ENCODE measurements around the gene UAP1L1.
A peak's percentile ranks its signal among the peaks of the same experiment; 100 is the strongest.

Gene UAP1L1

DNA sequence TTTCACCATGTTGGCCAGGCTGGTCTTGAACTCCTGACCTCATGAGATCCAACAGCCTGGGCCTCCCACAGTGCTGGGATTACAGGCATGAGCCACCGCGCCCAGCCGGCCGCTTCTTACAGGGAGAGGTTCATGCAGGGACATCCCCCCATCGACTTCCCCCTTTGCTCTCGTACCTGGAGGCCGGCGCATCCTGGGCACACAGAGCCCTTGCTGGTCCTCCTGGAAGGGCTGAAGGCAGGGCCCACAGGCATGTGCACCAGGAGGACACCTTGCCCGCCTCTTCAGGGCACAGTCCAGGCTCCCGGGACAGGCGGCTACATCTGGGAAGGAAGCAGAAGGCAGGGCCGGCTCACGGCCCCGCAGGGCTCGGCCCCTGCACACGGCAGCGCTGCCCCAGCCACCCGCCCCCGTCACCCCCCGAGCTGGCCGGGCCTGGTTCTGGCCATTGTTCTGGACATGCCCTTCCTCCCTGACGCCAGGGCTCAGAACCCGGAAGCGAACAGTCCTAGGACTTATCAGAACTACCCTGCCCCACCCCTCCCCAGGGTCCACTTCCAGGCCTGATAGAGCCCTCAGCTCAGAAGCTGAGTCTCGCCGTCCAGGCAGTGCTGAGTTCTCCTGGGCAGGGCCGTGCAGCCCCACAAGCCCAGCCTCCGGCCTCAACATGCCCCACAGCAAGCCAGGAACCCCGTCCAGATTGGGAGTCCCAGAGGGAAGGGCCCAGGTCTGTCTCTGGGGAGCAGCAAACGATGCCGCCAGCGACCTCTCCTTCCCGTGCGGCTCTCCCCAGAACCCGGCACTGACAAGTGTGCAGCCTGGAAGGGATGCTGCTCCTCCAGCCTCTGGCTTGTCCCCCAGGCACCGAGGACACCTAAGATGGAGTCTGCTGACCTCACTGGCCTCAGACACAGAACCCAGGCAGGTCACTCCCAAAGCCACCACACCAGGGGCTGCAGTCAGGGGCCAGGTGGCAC is 34.3 kb upstream of the UAP1L1 start:
- no peak for DNase-seq

DNA sequence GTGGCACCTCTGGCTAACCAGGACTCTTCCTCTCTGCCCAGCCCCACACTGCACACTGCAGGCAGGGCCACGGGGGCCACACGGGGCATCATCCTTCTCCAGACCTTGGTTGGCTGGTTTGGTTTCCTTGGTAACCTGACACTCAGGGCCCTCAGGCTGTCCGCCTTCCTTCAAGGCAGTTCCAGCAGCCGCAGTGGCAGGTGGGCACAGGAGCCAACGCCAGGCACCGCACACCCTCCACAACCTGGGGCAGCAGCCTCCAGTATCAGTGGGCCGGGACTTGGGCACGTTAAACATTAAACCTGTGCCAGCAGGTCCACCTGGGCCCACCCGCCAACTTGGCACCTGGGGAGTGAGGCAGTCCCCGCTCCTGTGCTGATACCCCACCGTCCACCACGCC is 33.3 kb upstream of the UAP1L1 start:
- no peak for DNase-seq

DNA sequence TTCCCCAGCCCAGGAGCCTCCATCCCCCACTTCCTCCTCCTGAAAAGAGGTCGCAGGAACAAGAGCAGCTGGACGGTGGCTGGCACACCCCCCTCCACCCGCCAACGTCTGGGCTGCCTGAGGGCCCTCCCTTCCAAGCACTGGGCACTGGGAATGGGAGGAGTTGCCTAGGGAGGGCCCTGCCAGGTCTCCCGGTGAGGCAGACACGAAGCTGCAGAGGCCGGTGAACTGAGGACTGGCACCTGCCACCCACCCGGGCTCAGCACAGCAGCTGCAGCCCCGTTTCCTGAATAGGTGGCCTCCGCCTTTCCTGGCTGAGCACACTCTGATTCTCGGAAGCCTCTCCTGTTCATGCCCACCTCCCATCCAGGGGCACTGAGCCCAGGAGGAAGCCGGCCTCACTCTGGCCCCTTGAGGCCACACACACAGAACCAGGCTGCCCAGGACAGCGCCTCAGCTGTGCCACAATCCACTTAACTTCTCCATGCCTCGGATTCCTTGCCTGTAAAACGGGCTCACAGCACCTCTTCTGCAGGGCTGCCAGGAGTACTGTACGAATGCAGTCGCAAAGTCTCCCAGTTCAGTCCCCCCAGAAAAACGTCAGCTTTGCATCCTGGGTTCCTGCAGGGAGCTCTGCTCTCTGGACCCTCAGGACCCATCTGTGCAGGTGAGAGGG is 32.7 kb upstream of the UAP1L1 start:
- DNase-seq, result peak in 2 of 4 experiments; percentile 21 to 32

DNA sequence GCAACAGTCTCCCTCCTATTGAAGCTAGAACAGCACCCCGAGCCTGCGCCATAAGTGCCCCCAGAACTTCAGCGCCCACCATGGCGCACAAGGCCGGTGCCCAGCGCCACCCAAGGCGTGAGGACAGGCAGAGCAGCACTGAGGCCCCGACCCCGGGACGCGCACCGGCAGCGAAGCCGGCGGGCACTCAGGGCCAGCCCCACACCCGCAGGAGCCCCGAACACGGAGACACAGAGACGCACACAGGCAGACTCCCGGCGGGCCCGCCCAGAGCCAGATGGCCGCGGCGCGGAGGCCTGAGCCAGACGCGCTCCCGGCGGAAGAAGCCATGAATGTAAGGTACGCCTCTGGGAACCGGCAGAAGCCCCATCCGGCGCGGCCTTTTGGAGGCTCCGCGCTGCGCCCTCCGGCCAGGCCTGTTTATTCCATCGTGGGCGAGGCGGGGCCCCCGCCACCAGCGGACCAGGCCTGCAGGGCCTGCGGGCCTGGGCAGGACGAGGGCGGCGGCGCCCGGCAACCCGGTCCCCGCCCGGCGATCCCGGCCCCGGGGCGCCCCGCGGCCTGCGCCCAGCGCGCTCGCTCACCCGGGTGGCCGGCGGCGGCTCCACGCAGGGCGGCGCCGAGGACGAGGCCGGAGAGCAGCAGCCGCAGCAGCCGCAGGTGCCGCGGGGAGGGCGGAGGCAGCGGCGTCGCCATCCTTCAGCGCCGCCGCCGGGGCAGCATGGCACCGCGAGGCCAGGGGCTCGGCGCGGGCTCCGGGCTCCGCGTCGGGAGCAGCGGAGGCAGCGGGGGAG is 31.8 kb upstream of the UAP1L1 start:
- DNase-seq, result peak in 2 of 4 experiments; percentile 37 to 42

DNA sequence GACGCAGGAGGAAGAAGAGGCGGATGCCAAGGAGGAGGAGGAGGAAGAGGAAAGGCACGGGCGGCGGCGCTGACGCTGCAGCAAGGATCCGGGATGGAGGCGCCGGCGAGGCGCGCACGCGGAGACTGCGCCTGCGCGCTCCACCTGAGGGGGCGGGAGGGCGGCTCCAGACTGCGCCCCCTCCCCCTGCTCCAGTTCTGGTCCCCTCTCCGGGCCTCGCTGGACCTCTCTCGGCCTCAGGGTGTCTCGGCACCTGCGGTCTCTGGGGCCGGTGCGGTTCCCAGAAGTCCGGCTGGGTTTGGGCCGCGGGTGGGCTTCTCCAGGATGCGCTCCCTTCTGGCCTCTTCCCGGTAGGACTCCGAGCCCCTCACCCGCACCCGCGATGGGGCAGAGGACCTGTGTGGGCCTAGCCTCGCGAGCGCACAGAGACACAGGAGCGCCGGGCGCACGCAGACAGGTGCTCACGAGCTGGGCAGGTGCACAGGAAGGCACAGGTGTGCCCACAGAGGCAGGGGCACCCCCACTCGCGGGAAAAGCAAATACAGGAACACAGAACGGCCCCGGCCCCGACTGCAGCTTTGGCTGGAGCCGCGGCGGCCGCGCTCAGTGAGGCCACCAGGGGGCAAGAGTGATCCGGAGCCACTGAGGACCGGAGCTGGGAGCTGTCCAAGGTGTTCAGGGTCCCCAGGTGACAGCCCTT is 31.1 kb upstream of the UAP1L1 start, which contains the start of gene NPDC1:
NPDC1 (minus strand) TSS at position 90 of the 700 bp plus-strand sequence. CDS start 188 bp downstream, outside the sequence.
- DNase-seq, result peak; percentile 79 to 91 (median 86)

DNA sequence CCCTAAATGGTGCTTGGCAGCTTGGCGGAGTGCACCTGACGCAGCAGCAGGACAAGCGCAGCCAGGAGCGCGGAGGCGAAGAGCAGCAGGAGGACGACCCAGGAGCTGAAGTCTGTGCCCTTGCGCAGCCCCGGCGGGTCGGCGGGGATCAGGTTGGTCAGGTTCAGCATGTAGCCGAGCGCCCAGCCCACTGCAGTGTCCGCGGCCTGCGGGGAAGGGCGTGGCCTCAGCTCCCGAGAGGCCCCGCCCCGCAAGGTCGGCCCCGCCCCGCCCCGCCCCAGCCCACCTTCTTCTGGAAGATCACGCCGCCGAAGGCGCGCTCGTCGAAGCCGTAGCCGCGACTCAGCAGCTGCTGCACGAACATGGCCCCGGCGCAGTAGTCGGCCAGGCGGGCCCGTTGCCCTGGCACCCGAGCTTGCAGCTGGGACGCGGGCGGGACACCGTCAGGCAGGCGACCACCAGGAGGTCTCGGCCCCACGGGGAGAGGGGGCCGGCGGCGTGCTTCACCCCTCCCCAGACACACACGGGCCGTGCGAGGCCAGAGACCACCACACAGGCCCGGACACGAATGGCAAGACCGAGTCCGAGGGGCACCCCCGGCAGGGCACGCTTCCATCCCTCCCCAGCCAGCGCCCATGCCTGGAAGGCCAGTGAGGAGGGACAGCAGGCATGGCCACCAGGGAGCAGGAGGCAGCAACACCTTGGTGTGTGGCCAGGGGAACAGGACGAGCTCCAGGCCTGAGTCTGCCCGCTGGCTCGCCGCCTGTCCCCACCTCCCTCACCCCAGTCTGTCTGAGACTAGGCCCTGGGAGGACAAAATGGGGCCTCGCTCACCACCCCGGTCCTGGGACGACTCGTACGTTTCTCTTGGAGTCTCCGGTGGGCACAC is 28.4 kb upstream of the UAP1L1 start:
- DNase-seq, result no peak

DNA sequence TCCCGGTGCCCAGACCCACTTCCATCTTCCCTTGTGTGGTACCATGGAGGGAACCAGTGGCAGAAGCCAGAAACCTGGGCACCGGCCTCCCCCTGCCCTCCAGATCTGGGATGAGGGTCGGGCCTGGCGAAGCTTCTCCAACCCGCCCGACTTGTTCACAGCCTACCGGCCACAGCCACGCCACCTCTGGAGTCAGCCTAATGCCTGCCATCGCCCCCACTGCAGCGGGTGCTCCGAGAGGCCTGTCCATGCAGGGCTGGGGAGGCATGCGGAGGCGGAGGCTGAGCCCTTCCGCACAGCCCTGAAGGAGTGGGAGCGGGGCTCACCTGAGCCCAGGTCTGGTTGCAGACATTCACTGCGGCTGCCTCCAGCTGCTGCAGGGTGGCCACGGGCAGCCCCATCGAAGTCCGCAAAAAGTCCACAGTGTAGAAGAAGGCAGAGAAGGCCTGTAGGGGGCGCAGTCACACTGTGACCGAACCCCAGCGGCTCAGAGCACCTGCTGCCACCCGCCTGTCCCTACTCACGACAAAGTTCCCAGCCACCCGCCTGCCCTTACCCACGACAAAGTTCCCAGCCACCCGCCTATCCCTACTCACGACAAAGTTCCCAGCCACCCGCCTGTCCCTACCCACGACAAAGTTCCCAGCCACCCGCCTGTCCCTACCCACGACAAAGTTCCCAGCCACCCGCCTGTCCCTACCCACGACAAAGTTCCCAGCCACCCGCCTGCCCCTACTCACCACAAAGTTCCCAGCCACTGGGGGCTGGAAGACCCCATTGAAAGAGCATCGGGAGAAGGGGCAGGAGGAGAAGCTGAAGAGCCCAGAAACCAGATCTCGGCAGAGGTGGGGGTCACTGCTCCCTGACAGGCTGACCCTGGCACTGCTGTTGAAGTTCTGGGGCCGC is 27.5 kb upstream of the UAP1L1 start:
- DNase-seq, result peak; percentile 57 to 81 (median 67)

DNA sequence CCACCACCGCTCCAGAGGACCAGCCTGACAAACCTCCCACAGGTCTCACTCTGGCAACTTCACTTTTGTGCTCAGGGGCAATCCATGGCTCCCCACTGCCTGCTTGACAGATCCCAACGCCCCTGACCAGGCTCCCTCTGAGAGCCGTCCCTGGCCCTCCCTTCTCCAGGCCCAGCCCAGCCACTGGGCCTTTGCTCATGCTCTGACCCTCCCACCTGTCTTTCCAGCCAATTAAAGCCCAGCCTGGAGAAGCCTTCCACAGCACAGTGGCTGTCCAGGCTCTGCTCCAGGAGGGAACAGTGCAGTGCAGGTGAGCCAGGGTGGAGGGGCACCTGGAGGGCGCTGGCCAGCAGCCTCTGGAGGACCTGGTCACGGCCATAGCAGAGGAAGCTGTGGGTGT is 26.7 kb upstream of the UAP1L1 start:
- no peak for DNase-seq

DNA sequence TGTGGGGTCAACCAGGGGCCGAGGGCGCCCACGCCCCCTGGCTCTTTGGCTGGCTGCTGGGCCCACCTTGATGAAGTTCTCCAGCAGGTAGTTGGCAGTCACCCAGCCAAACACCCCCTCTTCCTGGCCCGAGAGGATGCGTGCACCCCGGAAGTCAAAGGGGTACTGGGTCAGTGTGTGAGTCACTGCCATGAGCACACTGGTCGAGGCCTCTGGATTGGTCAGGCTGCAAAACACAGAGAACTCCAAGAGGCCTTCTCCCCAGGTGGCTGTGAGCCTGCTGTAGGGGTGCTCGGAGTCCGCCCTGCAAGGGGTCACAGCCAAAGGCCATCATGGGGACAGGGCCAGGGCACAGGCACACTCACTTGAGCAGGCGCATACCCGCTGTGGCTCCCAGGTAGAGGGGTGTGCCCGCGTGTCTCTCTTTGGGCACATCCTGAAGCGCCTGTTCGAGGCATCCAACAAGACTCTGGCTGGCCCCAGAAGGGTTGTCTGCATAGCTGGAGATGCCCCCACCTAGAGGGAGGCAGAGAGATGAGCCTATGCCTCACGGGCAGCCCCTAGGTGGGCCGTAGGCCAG is 26.1 kb upstream of the UAP1L1 start:
- DNase-seq, result no peak

DNA sequence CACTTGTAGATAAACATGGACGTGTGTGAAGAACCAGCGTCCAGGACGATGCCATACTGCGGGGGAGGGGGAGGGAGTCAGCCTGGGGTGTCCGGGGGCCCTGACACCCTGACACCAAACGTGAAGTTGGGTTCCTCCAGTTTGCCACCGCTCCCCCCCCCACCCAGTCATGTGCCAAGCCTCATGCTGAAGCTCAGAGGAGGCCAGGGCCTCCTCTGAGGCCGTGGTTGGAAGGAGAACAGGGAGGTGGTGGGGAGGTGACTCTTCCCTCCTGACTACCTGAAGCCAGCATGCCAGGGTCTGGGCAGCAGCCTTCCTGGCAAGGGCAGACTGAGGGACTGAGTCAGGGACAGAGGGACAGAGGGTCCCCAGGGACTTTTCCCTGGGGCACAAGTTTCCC is 25.0 kb upstream of the UAP1L1 start:
- DNase-seq, result no peak

DNA sequence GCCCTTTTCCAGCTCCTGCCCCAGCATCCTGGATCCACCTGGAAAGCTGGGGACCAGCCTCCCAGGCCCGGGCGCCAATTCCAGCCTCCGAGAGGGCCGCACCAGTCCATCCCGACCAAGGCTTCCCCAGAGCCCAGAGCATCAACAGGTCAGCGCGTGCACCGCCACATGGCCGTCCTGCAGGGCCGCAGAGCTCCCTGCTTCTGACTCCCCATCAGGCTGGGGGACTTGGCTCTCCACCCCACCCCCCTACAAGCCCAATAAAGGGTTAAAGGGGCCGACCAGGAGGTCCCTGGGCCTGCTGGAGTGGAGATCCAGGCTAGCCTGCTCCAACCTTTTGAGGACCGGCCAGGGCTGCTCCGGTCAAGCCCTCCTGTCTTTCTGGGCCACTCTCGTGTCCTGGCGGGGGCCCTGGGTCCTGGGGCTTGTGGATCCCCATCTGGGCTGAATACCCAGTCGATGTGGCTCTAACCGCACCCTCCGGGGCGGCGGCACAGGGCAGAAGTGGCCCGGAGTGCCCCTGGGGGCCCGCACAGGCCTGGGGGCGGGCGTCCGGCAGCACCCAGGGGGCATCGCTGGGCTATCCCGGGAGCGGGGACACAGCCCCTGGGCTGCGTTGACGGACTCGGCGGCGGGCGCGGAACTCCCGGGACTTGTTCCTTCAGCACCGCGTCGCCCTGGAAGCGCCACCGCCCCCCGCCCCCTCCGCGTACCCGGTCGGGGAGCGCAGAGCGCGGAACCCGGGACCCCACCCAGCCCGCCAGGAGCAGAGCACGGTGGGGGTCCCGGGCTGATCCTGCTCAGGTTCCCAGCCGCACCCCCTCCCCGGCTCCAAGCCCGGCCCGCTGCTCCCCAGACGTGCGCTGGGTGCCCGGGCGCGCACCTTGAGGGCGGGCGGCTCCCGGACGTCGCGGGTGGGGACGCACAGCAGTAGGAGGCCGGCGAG is 24.0 kb upstream of the UAP1L1 start:
- DNase-seq, result no peak

DNA sequence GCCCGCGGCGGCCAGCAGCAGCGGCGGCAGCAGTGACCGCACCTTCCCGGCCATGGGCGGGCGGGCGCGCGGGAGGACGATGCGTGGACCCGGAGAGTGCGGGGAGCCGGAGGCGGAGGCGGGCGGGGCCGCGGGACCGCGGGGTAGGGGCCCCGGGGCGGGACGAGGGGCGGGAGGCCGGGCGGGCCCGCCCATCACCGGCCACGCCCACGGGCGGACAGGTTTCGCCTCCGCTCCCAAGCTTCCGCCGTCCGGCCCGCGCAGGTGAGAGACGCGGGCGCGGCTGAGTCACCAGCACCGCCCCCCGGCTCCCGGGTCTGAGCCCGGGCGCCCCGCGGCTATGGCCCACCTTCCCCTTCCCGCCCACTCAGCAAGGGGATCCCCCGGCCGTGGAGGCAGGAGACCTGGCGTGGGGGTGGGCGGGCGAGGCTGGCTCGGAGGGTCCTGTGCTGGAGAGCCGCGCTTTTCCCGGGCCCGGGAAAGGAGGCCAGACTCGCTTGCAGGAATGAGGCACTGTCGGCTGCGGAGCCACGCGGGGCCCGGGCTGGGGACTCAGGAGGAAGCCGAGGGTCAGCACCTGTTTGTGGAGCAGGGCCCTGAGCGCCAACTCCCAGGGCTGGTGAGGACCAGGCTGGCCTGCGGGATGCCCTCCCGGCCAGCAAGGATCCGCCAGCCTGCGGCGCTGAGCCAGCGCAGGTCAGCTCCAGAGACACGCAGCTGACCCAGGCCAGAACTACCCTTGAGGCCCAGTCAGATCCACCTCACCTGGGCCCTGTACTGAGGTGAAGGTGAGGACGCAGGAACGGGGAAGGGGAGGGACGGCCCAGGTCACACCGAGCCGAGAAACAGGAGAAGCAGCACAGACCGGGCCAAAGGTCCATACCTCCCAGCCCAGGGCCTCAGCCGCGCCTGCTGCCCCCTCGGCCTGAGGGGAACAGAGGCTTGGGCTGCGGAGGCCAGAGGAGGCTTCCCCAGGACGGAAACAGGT is 23.1 kb upstream of the UAP1L1 start, which contains the start of gene ENTPD2:
ENTPD2 (minus strand) TSS at position 118 of the 988 bp plus-strand sequence; CDS start at position 54, 64 bp downstream.
- DNase-seq, result no peak

DNA sequence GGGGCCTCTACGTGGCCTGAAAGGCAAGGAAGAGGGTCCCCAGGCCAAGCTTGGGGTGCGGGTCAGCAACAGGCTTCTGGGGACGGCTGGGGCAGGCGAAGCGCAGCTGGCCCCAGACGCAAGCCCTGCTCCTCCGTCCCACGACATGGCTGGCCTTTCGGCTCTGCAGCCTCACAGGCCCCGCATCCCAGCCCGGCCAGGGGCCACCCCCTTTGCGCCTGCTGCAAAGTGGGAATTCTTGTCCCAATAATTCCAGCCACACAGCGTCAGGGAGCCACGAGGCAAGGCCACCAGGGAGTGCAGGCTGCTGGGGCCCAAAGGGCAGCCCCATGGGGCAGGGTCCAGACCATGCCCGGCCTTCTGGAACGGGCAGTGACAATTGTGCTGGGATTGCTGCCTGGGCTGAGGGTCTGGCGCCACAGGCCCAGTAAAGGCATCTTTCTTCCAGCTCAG is 22.4 kb upstream of the UAP1L1 start:
- DNase-seq, result no peak

DNA sequence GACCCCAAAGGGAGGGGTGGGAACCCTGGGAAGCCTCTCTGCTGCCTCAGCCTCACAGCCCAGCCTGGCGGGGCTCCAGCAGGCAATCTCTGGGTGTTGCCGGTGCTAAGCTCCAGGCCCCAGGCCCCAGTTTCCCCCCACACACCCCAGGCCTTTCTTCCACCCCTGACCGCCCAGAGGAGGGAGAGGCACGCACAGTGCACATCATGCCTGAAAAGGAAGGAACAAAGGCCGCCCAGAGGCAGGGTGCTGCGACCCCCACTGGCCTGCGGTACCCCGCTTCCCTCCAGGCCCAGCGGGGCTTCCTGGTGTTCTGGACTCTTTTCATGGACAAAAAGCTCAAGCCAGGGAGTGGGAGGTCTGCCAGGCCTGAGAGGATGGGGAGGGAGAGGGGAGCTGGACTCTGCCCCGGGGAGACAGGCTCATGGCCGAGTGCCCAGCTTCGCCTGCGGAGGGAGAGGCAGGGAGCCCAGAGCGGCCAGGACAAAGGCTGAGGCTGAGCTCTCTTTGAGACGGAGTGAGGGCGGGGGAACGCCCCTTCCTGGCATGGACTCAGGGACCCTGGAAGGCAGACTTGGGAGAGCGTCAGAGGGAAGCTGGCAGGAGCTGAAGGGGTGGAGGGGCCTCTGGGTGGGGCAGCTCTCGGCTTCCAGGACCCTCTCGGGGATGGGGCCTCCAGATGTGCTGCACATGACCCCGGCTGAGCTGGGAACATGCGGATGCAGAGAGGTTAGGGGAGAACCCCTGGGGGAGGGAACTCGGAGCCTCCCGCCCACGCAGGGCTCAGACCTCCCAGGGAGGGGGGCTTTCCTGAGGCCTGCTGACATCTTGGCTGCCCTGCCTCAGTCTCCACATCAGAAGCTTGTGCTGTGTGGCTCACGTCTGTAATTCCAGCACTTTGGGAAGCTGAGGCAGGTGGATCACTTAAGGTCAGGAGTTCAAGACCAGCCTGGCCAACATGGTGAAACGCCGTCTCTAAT is 21.6 kb upstream of the UAP1L1 start:
- no peak for DNase-seq

DNA sequence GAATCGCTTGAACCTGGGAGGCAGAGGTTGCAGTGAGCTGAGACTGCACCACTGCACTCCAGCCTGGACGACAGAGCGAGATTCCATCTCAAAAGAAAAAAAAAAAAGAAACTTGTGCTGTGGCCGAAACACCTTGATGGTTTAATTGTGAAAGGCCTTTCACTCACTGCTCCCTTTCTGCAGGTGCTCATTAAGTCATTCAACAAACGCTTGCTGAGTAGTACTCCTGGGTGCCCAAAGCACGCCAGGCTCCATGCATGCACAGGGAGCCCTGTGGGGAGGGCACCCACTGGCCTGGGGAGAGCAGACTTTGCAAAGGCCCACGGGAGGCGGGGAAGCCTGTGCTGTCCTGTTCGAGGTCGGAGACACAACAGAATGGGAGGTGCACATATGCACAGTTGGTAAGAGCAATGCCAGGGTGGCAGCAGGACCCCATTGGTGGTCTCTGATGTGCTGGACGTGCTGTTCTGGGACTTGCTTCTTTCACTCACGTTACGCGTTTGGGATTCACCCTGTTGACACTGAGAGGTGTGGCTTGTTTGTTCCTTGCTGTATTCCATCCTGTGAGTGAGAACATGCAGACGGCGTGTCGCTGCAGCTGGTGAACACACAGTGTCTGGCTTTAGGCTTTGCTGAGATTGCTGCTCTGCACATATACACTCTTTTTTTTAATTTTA is 20.4 kb upstream of the UAP1L1 start:
- DNase-seq, result no peak

All from suppressor macrophage (primary cell).